ENCODE measurements around the gene RASAL2.

DNA sequence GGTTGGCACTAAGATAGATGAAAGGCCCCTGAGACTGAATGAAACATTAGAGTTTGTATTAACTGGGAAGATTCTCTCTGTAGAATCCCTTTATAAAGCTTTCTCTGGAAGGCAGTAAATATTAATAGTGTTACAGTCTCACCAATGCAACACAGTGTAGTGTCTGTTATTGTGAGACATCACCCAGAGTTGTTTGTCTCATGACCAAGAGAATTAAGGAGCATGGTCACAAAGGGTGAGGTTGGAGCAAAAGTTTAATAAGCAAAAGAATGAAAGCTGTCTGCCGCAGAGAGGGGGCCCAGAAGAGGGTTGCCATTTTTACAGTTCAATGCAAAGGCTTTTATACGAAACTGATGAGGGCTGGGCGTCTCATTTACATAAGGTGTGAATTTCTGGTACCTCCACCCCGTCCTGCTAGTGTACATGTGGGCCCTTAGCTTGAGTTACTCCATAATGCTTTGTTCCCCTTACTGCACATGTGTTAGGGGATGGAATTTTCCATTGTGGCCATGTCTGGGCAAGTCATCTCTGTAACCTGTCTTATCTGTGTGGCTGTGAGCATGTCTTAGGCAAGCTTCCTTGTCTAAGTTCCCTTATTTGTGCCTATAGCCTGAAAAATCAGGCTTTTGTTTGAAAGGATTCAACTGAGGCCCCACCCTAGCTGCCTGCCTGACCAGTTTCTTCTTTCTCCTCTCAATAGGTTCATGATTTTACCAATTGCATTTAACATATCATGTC is 184.1 kb downstream of the RASAL2 start:
- TF ChIP-seq, protein P1, sequence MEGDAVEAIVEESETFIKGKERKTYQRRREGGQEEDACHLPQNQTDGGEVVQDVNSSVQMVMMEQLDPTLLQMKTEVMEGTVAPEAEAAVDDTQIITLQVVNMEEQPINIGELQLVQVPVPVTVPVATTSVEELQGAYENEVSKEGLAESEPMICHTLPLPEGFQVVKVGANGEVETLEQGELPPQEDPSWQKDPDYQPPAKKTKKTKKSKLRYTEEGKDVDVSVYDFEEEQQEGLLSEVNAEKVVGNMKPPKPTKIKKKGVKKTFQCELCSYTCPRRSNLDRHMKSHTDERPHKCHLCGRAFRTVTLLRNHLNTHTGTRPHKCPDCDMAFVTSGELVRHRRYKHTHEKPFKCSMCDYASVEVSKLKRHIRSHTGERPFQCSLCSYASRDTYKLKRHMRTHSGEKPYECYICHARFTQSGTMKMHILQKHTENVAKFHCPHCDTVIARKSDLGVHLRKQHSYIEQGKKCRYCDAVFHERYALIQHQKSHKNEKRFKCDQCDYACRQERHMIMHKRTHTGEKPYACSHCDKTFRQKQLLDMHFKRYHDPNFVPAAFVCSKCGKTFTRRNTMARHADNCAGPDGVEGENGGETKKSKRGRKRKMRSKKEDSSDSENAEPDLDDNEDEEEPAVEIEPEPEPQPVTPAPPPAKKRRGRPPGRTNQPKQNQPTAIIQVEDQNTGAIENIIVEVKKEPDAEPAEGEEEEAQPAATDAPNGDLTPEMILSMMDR (IDR thresholded peaks at IDR 0.05), result no peak
- no peak for TF ChIP-seq ZFX (IDR thresholded peaks at IDR 0.05; ENCODE audit: borderline replicate concordance)

Measured in 22Rv1 (cell line).